HepG2 (cell line): ENCODE results near the gene ZNF519. TPM values are rescaled to one million over a fixed set of nuclear protein-coding genes. Genes with fewer than 3 reads are reported as not detected.
"Not testable (repeated sequence)": the region's sequence is repeated elsewhere in the genome, so short reads cannot be mapped to it uniquely, and the experiment has no call there.

ENCODE experiments used
- ATAC-seq: fragments of 200-7000 bp; cut with Tn5 transposase; 3 replicates; pipeline ENCODE4 v1.9.1; 2020; ENCODE audit warnings: mild to moderate bottlenecking, moderate library complexity
- BruUV-seq: library from RNA; stranded (reverse); fragments of 400-500 nt; replicated peaks from 2 replicates; lab custom pipeline; 2021; lab: Mats Ljungman, UMichigan
- CTCF ChIA-PET: fragments of 300-600 bp; formaldehyde crosslinking; extraction: SDS; loops from one replicate; lab custom pipeline; 2021; ENCODE audit warnings: low total read pairs, inconsistent platforms, low intra/inter-chr PET ratio; lab: Yijun Ruan, JAX
- POLR2A ChIA-PET: fragments of 350-600 bp; sonication (Branson Sonifier 250); formaldehyde crosslinking; loops from one replicate; lab custom pipeline; 2020; ENCODE audit warnings: antibody characterized with exemption, inconsistent platforms; lab: Yijun Ruan, JAX
- DNase-seq: peaks from one replicate; pipeline ENCODE4 v3.0.0-alpha.2; 2015; ENCODE audit warnings: low spot score
- FAIRE-seq: peaks from 3 replicates; lab custom pipeline; 2011; peaks lifted over from hg19 to GRCh38; lab: Jason Lieb, UNC
- H2AFZ ChIP-seq: one replicate; pipeline ENCODE4 v1.6.1; 2011; ENCODE audit warnings: low read length, inconsistent platforms
- H3K27ac ChIP-seq: fragments of 300-600 bp; 3 replicates; pipeline ENCODE4 v1.8.0; 2011; ENCODE audit warnings: mixed run types, mild to moderate bottlenecking, mixed read lengths, low read length, inconsistent platforms; ENCODE audit not compliant: insufficient read depth; ENCODE audit errors: extremely low read length
- H3K27me3 ChIP-seq, 2 experiments: fragments of 200-600 bp in 1 of 2; 2 replicates in 1 of 2; 3 replicates in 1 of 2; pipeline versions ENCODE4 v1.6.0 to v1.8.0; 2011; ENCODE audit warnings: low read length in 2 of 2, mild to moderate bottlenecking in 2 of 2, moderate library complexity in 2 of 2, inconsistent platforms in 1 of 2; ENCODE audit not compliant: insufficient read depth in 2 of 2, control insufficient read depth in 1 of 2
- H3K36me3 ChIP-seq, 2 experiments: fragments of 200-600 bp in 1 of 2; replicated peaks in 1 of 2; 2 replicates in 1 of 2; 3 replicates in 1 of 2; pipeline versions ENCODE4 v1.5.1 to v1.8.0; 2011; ENCODE audit warnings: low read length in 2 of 2, inconsistent platforms in 1 of 2; ENCODE audit not compliant: insufficient read depth in 2 of 2, control insufficient read depth in 1 of 2
- H3K4me1 ChIP-seq: 2 replicates; pipeline ENCODE4 v1.5.1; 2012; ENCODE audit warnings: low read length, inconsistent platforms; ENCODE audit not compliant: insufficient read depth
- H3K4me2 ChIP-seq: 2 replicates; pipeline ENCODE4 v1.6.0; 2011; ENCODE audit warnings: low read depth, low read length, inconsistent platforms
- H3K4me3 ChIP-seq, 3 experiments: fragments of 200-600 bp in 1 of 3; sonication (generic), shearing (Covaris generic) in 1 of 3; replicated peaks in 1 of 3; 2 replicates each; pipeline ENCODE4 v1.5.1; 2011 to 2016; ENCODE audit warnings: low read length in 3 of 3, inconsistent platforms in 2 of 3, low read depth in 2 of 3, mild to moderate bottlenecking in 2 of 3, control low read depth in 1 of 3, mixed read lengths in 1 of 3; ENCODE audit not compliant: insufficient read depth in 1 of 3
- H3K79me2 ChIP-seq: one replicate; pipeline ENCODE4 v1.6.1; 2011; ENCODE audit warnings: low read length, inconsistent platforms; ENCODE audit not compliant: insufficient read depth
- H3K9ac ChIP-seq: 2 replicates; pipeline ENCODE4 v1.6.0; 2011; ENCODE audit warnings: mild to moderate bottlenecking, low read depth, low read length, inconsistent platforms; ENCODE audit not compliant: insufficient read depth
- H3K9me3 ChIP-seq: 2 replicates; pipeline ENCODE4 v1.5.1; 2012; ENCODE audit warnings: mild to moderate bottlenecking, low read length
- H4K20me1 ChIP-seq: 2 replicates; pipeline ENCODE4 v1.6.0; 2011; ENCODE audit warnings: inconsistent platforms, mild to moderate bottlenecking, low read length, moderate library complexity; ENCODE audit not compliant: insufficient read depth
- WGBS: methylation state at CpG from one replicate; pipeline ENCODE4 v1.1.6; 2017; ENCODE audit warnings: low lambda C conversion rate; 5-methylcytosine and 5-hydroxymethylcytosine counted together
- in situ Hi-C: cut with HindIII; loops from 2 replicates; pipeline ENCODE4 v1.10.0; 2017; ENCODE audit warnings: low pct_unique_long_range_greater_than_20kb; ENCODE audit not compliant: extremely low pct_ligation_motif_present
- intact Hi-C: fragments of 100-400 bp; cut with micrococcal nuclease; formaldehyde crosslinking; loops from one replicate; pipeline ENCODE4 v1.10.0; 2022; ENCODE audit not compliant: unreplicated experiment
- polyA plus RNA-seq, 8 experiments: library from polyadenylated mRNA; depleted of rRNA in 3 of 8; stranded (reverse) in 7 of 8; unstranded in 1 of 8; fragments of >200 nt; fragmentation: Illumina TruSeq in 4 of 8; extraction: Trizol in 4 of 8; gene quantifications; 2 replicates each; pipeline versions ENCODE4 v1.2.1 to v1.2.3, GENCODE V29; 2011 to 2016; ENCODE audit warnings: low read depth in 4 of 8, missing spikeins in 1 of 8, mixed read lengths in 1 of 8; ENCODE audit not compliant: insufficient read depth in 1 of 8
- total RNA-seq, 5 experiments: library from RNA; depleted of rRNA; stranded (reverse); fragments of >200 nt; fragmentation: Illumina TruSeq; extraction: Trizol; gene quantifications; 2 replicates each; pipeline ENCODE4 v1.2.3, GENCODE V29; 2016; ENCODE audit warnings: low read depth in 1 of 5

ZNF519 gene
- total and polyA plus RNA-seq, 2 of the 13 experiments (the other 11 are each of a cell fraction or from before 2014, with no cell fraction given): 7.3 to 11.1 TPM

DNA sequence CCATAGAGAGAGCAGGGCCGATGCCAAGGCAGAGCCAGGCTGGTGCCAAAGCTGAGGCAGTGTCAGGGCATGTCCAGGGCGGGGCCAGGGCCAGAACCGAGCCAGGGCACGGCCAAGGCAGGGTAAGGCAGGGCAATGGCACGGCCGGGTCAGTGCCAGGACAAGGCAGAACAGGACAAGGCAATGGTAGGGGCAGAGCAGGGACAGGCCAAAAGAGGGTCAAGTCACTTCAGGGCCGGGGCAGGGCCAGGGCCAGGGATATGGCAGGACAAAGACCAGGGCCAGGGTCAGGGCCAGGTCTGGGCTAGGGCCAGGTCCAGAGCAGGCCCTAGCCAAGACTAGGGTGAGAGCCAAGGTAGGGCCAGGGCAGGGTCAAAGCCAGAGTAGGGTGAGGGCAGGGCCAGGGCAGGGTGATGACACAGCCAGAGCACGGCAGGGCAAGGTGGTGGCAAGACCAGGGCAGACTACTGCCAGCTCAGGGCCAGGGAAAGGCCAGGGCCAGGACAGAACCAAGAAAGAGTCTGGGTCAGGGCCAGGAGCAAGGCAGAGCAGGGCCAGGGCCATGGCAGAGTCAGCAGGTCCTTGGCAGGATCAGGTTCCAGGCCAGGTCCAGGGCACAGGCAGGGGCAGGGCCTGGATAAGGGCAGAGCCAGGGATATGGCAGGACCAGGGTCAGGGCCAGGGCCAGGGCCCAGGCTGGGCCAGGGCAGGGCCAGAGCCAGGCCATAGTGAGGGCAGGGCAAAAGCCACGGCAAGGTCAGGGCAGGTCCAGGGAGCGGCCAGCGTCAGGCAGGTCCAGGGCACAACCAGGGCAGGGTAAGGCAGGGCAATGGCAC is 41.1 kb upstream of the ZNF519 start:
- H3K9me3 ChIP-seq, BruUV-seq, H3K4me1 ChIP-seq, intact Hi-C loops, H2AFZ ChIP-seq, H3K36me3 ChIP-seq, CTCF ChIA-PET, H3K4me2 ChIP-seq, H3K79me2 ChIP-seq, H3K4me3 ChIP-seq, FAIRE-seq, in situ Hi-C loops, H3K9ac ChIP-seq, H3K27ac ChIP-seq, DNase-seq, POLR2A ChIA-PET, H4K20me1 ChIP-seq, H3K27me3 ChIP-seq: not testable (repeated sequence)
- peak; percentile 13 for ATAC-seq
- WGBS: 5% methylated on average over 8 of the region's 11 CpGs

- H3K27me3 ChIP-seq, intact Hi-C loops, FAIRE-seq, in situ Hi-C loops, DNase-seq, H3K9ac ChIP-seq, BruUV-seq, H3K9me3 ChIP-seq, CTCF ChIA-PET, H4K20me1 ChIP-seq, H3K4me1 ChIP-seq, H3K79me2 ChIP-seq, POLR2A ChIA-PET, H3K4me3 ChIP-seq, H3K36me3 ChIP-seq, H3K4me2 ChIP-seq, H3K27ac ChIP-seq, H2AFZ ChIP-seq: not testable (repeated sequence)
- WGBS: 40% methylated on average over 2 of the region's 6 CpGs
- peak; percentile 12 for ATAC-seq
Observed at GRCh38 chr18:14172142-14173115, 40.2 kb upstream of the ZNF519 start.

- H2AFZ ChIP-seq, DNase-seq, H3K4me1 ChIP-seq, ATAC-seq, H3K4me3 ChIP-seq, H3K9me3 ChIP-seq, BruUV-seq, CTCF ChIA-PET, H3K36me3 ChIP-seq, FAIRE-seq, H3K79me2 ChIP-seq, H3K4me2 ChIP-seq, H3K9ac ChIP-seq, H3K27me3 ChIP-seq, in situ Hi-C loops, H4K20me1 ChIP-seq, intact Hi-C loops, H3K27ac ChIP-seq, POLR2A ChIA-PET: not testable (repeated sequence)
- WGBS: 0% methylated on average over 3 of the region's 5 CpGs
Observed at GRCh38 chr18:14171301-14172141, 39.3 kb upstream of the ZNF519 start.
